Measurements from ENCODE around the gene EPS8L1.
"Not testable (repeated sequence)": the region's sequence is repeated elsewhere in the genome, so short reads cannot be mapped to it uniquely, and the experiment has no call there.

Gene EPS8L1

DNA sequence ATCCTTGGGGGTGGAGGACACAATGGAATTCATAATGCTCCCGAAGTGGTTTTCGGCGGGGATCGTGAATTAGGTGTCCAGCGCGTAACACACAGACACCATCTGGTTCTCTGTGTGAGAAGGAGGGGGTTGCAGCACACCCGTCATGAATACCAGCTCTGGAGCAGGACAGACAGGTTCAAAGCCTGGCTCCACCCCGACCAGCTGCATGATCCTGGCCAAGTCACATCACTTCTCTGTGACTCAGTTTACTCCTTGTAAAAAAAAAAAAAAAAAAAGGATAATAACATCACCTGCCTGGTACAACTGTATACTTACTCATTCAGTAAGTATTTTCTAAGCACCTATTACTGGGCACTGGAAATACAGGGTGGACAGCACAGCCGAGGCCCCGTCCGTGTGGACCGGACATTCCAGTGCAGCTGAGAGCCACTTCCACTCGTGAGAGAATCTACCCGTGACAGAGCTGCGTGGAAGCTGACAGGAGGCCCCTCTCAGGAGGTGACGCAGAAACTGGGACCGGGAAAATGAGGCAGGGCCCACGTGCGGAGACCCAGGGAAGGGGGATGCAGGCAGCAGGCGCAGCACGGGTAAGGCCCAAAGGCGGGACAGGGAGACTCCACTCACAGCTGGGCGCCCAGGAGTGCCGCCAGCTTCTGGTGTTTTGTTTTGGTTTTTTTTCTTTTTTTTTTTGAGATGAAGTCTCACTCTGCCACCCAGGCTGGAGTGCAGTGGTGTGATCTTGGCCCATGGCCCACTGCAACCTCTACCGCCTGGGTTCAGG lies 24.7 kb upstream of the EPS8L1 start:
- DNase-seq (ENCODE audit: low spot score): no peak

DNA sequence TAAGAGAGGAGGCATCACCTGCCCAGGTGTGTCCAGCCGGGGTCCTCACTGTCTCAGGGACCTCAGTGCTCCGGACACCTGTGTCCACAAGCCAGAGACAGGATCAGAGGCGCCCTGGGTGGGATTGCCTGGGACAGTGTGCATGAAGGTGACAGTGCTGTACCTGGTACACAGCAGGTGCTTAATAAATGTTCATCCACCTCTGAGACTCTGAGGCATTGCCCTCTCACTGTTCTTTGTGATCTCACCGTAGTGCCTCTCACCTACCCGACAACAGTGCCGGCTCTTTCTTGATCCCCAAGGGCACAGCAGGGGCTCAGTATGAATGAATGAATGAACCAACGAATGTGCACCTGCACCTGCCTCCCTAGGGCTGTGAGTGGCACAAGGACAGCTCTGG lies 21.9 kb upstream of the EPS8L1 start:
- DNase-seq (ENCODE audit: low spot score): no peak

DNA sequence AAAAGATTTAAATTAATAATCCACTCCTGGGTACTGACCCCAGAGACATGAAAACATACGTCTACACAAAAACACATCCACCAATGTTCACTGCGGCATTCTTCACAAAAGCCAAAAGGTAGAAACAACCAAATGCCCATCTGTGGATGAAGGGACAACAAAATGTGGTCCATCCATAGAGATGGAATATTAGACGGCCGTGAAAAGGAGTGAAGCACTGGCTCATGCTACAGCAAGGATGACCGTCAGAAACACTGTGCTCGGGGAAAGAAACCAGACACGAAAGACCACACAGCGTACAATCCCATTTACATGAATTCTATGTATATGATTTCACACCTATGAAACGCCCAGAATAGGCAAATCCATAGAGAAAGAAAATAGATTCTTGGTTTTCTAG lies 18.8 kb upstream of the EPS8L1 start:
- DNase-seq (ENCODE audit: low spot score): no peak

DNA sequence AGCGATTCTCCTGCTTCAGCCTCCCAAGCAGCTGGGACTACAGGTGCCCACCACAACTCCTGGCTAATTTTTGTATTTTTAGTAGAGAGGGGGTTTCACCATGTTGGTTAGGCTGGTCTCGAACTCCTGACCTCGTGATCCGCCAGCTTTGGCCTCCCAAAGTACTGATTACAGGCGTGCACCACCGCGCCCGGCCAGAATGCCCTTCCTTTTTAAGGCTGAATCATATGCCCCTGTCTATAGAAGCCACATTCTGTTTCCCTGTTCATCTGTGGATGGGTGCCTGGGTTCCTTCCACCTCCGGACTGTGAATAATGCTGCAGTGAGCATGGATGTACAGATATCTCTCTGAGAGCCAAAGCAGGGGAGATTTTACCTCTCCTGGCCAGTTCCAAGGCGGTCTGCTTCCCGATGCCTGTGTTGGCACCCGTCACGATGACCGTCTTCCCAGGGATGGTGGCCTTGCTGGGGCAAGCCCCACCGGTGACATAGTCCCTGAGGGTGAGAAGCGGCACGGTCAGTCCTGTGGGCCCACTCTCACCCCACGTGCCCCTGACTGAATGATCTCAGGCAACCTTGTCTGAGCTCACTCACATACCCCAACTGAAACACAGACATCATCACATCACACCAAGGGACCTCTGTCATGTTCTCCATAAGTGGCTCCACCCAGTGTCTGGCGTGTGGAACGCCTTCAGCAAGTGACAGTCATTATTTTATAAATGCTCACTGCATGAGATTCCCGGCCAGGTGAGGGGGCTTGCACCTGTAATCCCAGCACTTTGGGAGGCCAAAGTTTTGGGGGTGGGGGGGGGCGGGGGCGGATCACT lies 16.7 kb upstream of the EPS8L1 start:
- no peak for DNase-seq (ENCODE audit: low spot score)

DNA sequence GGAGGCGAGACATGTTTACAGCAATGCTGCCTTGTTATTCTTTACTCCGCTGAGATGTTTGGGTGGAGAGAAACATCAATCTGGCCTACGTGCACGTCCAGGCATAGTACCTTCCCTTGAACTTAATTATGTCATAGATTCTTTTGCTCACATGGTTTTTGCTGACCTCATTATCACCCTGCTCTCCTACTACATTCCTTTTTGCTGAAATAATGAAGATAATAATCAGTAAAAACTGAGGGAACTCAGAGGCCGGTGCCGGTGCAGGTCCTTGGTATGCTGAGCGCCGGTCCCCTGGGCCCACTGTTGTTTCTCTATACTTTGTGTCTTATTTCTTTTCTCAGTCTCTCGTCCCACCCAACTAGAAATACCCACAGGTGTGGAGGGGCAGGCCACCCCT lies 15.4 kb upstream of the EPS8L1 start:
- DNase-seq (ENCODE audit: low spot score): not testable (repeated sequence)

DNA sequence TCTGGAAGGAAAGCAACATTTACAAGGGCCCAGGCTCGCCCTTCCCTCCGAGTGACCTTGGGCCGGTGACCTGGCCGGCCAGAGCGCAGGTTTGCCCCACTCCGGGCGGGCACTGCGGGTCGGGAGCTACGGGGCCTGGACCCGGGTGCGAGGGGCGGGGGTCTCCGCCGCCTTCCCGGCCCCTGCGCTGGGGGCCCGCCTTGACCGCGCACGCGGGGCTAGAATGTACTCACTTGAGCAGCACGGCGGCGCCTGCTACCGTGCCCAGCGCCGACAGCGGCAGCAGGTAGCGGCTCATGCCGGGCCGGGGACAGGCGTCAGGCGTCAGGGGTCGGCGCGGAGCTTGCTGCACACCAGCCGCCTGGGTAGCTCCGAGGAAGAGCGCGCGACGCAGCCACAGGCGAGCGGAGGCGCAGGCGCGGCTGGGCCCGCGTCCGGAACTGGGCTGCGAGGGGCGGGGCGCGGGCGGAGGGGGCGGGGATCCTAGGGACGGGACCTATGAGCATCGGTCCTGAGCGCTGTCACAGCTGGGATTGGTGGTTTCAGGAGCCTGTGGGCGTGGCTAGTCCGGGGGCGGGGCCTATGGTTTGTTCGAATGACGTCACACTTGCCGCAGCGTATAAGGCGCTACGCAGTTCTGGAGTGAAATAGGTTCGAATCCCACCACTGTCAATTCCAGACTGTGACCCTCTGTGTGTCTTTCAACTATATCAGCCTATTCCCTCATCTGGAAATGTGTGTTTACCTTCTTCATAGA lies 12.8 kb upstream of the EPS8L1 start, which contains the start of gene RDH13:
RDH13 (minus strand) TSS at position 414 of the 757 bp plus-strand sequence; CDS start at position 298, 116 bp downstream.
- peak; percentile 91 for DNase-seq (ENCODE audit: low spot score)

DNA sequence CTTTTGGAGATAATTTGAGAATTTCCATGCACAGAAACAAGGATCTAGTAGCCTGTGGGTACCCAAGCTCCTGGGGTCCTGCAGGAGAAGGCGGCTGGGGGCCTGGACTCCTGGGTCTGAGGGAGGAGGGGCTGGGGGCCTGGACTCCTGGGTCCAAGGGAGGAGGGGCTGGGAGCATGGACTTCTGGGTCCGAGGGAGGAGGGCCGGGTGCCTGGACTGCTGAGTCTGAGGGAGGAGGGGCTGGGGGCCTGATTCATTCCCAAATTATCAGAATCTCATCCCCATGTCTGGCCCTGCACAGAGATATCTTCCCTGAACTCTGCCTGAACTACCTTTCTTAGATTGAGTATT lies 12.2 kb upstream of the EPS8L1 start:
- no peak for DNase-seq (ENCODE audit: low spot score)

DNA sequence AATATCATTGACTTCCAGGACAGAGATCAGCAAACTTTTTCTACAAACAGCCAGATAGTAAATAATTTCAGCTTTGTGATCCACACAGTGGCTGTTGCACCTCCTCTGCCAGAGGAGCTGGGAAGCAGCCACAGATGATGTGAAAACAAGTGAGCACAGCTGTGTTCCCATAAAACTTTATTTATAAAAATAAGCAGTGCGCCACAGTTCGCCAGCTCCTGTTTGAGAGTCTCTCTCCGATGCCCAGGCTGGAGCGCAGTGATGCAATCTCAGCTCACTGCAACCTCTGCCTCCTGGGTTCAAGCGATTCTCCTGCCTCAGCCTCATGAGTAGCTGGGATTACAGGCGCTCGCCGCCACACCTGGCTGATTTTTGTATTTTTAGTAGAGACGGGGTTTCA lies 10.2 kb upstream of the EPS8L1 start:
- not testable (repeated sequence) for DNase-seq (ENCODE audit: low spot score)

DNA sequence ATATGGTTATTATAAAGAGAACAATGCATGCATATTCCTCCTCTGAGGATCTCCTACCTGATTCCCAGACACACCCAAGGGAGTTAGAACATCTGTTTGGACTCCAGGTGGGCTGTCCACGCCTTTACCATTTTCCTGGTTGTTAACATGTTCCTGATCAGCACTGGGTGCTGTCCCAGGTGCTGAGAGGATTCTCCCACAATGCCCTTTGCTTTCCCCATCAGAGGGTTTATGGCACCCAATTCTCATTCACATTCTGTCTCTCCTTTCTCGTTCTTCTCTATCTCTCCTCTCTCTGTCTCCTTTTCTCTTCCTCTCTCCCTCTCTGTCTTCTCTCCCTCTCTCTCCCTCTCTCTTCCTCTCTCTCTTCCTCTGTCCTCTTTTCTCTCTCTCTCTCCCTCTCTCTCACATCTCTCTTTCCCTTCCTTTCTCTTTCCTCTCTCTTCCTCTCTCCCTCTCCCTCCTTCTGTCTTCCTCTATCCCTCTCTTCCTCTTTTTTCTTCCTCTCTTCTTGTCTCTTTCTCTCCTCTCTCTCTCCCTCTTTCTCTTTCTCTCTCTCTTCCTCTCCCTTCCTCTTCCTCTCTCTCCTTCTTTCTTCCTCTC lies 9.5 kb upstream of the EPS8L1 start:
- DNase-seq (ENCODE audit: low spot score): no peak

DNA sequence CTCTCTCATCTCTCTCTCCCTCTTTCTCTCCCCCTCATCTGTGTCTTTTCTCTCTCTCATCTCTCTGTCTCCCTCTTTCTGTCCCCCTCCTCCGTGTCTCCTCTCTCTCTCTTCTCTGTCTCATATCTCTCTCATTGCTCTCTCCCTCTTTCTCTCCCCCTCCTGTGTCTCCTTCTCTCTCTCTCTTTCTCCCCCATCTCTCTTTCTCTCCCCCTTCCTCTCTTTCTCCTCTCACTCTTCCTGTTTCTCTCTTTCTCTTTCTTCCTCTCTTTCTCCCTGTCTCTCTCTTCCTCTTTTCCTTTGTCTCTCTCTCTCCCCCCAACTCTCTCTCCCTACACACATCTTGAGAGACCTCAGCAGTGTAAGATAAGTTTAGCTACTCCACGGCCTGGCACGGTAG lies 7.8 kb upstream of the EPS8L1 start:
- no peak for DNase-seq (ENCODE audit: low spot score)

DNA sequence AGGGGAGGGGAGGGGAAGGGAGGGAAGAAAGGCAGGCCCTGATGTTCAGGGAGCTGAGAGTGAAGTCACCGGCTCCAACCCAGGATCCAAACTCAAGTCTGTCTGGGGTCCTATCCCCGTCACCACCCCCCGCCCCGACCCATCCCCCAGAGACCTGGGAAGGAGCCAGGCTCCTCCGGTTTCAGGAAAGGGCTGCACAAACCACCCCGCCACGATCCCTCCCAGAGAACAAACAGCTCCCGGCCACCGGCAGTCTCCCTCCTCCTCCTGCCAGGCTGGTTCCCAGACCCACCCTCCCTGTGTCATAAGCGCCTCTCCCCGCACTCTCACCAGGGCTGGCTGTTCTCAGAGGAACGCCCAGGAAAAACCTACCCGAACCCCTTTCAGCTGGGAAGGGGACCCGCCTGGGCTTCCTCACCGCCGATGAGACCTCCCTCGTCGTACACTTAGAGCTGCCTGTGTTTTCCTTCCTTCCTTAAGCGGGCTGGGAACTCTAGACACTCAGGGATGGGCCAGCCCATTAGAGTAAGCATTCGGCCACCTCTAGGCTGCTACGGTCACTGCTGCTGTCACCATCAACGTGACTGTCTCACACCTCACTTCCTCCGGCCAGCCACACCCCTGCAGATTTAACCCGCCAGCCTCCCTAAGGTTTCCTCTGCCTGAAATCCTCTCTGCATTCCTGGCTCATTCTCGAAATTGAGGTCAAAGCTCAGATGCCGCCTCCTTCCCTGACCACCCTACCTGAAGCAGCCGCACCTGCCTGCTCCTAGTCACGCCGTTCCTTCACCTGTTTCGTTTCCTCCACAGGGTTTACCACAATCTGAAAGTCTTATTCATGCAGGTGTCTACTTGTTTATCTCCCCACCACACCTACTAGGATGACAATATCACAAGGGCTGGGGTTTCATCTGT lies 6.5 kb upstream of the EPS8L1 start:
- DNase-seq (ENCODE audit: low spot score): no peak

DNA sequence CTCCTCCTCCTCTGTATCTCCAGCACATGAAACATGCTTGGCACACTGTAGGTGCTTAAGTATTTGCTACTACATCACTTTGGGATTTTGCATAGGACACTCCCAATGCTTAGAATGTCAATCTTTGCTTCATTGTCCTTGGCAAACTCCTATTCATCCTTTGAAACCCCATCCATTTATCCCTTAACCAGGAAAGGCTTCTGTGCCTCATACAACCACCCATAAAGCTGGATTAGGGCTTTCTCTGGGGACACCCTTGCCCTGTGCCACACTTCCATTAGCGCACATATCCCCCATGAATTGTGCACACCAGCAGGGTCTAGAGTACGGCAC lies 5.8 kb upstream of the EPS8L1 start:
- DNase-seq (ENCODE audit: low spot score): no peak

DNA sequence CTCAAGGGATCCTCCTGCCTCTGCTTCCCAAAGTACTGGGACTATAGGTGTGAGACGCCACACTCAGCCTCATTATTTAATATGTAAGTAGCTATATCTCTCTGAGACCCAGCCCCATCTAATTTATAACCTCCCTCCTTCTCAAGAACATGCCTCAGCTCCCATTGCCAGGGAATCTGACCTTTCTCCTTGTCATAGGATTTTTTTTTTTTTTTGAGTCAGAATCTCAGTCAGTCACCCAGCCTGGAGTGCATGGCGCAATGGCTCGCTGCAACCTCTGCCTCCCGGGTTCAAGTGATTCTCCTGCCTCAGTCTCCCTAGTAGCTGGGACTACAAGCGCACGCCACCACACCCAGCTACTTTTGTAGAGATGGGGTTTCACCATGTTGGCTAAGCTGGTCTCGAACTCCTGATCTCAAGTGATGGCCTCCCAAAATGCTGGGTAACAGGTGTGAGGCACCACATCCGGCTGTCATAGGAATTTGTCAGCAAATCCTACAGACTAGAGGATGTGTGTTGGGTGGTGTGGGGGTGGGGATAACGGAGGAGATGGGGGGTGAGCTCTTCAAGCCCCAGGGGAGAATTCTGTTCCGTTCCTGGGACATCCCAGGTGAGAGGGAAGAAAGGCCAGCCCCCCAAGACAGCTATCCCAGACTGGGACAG lies 5.1 kb upstream of the EPS8L1 start:
- no peak for DNase-seq (ENCODE audit: low spot score)

DNA sequence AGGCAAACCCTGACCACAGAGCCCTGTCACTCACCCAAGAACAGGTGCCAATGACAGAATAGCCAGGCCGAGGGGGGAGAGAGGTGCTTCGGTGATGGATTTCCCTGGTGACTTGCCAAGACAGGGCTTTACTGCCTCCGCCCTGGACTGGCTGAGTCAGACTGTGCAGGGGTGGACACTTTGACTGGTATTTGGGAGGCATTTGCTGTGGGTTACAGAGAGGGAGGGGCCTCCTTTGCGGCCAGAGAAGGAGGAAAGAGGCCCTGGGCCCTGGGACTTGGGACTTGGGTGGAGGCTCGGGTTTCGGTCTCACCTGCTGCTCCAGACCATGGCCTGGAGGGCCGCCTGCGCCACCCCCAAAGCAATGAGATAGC lies 4.6 kb upstream of the EPS8L1 start:
- no peak for DNase-seq (ENCODE audit: low spot score)

DNA sequence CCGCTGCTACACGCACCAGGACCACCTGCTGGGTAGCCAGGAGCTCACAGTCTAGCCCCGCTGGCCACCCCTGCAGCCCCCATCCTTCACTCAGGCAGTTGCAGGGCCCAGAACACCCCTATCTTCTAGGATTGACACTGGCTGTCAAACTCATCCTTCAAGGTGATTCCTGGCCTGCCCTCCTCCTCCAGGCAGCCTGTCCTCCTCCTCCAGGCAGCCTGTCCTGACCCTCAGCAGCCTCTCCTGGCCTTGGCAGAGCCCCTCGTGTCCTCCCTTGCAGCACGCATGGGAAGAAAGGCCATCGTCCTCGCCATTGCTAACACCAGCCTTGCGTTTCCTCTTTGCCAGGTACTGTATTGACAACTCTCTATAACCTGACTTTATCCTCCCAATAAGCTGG lies 3.8 kb upstream of the EPS8L1 start:
- DNase-seq (ENCODE audit: low spot score): no peak

DNA sequence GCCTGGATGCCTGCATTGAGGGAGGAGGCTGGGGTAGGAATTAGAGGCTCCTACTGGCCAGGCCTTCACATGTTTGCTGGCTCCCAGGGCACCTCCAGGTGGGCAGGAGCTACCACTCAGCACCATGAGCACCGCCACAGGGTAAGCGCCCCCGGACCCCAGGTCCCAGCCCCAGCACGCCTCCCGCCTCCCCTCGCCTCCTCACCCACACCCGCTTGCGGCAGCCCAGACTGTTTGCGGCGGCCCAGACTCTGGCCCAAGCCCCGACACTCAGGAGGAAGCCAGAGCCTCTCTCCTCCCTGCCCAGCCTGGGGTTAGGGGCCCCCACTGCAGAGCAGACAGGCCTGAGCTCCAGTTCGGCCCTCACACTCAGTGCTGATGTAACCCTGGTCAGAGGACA lies 652 bp downstream of the EPS8L1 start:
- no peak for DNase-seq (ENCODE audit: low spot score)

DNA sequence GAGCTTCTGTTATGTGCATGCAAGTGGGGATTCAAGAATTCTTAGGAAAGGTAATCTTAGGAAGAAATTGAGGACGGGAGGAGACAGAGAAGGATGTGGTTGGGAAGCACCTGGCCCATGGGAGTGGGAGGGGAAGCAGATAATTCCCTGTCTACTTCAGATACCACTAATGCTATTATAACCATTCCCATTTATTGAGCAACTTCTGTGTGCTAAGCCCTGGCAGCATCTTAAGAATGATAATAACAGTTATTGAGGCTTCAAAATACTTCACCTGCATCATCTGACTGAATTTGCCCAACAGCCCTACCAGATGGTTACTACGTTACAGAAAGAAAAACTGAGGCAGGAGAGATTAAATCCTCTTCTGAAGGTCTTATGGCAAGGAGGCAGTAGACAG lies 1.4 kb downstream of the EPS8L1 start:
- no peak for DNase-seq (ENCODE audit: low spot score)

DNA sequence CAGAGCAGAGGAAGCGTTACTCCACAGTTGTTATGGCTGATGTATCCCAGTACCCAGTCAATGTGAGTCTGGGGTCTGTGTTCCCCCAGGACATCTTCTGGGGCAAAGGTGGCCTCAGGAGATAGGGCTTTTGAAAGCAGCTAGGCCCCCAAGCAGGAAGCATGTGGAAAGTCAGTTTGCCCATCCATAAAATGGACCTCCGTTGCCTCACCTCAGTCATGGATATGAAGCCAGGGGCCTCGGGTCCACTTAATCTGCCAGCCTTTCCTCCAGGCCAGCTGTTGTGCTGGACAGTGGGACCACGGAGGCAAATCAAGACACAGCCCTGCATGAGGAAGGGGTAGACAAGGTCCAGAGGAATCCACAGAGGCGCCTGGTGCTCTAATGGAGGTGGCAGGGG lies 3.3 kb downstream of the EPS8L1 start:
- DNase-seq (ENCODE audit: low spot score): no peak

DNA sequence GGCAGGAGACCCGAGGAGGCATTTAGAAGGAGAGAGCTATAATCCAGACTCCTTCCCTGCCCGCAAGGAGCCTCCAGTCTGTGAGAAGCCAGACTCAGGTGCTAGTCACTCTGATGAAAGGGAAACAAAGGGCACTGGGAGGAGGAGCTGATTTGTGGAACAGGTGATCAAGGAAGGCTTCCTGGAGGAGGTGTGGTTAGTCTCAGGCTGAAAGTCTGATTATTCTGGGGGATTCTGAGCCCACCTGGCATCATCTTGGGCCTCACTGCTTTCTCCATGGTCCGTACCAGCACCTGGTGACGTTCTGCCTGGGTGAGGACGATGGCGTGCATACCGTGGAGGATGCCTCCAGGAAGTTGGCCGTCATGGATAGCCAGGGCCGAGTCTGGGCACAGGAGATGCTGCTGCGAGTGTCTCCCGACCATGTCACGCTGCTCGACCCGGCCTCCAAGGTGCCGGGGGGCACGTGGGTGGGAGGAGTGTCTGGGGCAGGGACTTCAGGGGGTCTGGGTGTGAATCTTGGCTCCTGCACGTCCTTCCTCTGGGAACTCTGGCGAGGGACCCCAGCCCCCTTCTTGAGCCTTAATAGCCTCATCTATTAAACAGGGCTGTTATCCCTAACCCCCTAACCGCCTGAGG lies 3.9 kb downstream of the EPS8L1 start:
- no peak for DNase-seq (ENCODE audit: low spot score)

All from hematopoietic multipotent progenitor cell treated with erythropoietin and hydrocortisone succinate and interleukin-3 and kit ligand, for 17 days (in vitro differentiated cells).